ENCODE data around the gene KLHL10.

GRCh38 chr17:41794540-41794975 is 43.1 kb upstream of the KLHL10 start:
- TF ChIP-seq CTCF (IDR thresholded peaks at IDR 0.05) (no peak), EP300 (IDR thresholded peaks at IDR 0.05) (no peak)

Data from ovary (tissue), 3 donors.